ENCODE measurements around the gene PPWD1.
A peak's percentile ranks its signal among the peaks of the same experiment; 100 is the strongest.

The PPWD1 gene

DNA sequence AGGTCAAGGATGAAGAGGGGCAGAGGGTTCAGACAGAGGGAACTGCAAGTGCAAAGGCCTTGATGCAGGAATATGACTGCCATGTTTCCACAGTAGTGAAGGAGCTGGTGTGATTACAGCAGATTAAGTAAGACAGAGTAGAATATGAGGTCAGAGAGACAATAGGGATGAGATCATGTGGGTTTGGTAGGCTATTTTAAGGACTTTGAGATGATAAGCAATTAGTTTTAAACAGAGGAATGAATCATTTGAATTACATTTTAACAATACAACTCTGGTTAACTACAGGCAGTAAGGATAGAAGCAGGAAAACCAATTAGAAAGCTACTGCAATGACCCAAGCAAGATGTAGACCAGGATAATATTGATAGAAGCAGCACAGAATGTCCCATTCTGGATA is 7.8 kb upstream of the PPWD1 start (continued):
- TF ChIP-seq ATF2 (tag by site-specific recombination; IDR thresholded peaks at IDR 0.05; ENCODE audit: low read depth) (peak; percentile 72; the same call in 1 of the 2 replicates), ZNF555 (tag by site-specific recombination; conservative IDR thresholded peaks at IDR 0.05) (no peak), ZBTB21 (tag by site-specific recombination; IDR thresholded peaks at IDR 0.05) (peak; percentile 90), ZNF596 (tag by site-specific recombination; IDR thresholded peaks at IDR 0.05) (no peak), INSM2 (tag by site-specific recombination; IDR thresholded peaks at IDR 0.05) (peak; percentile 92), ZNF24 (tag by site-specific recombination; IDR thresholded peaks at IDR 0.05) (peak; percentile 72; the same call in 1 of the 2 replicates), ZNF426 (tag by site-specific recombination; IDR thresholded peaks at IDR 0.05) (no peak), ZBTB17 (tag by site-specific recombination; IDR thresholded peaks at IDR 0.05) (peak; percentile 79), ZXDB (tag by site-specific recombination; IDR thresholded peaks at IDR 0.05) (peak; percentile 42; the same call in 1 of the 2 replicates), ZNF623 (tag by site-specific recombination; IDR thresholded peaks at IDR 0.05) (0 out of 2 replicates have a peak, but pooled peaks have one; percentile 6), WT1 (tag by site-specific recombination; IDR thresholded peaks at IDR 0.05) (no peak), ZNF600 (tag by site-specific recombination; IDR thresholded peaks at IDR 0.05) (peak; percentile 63), ZNF792 (tag by site-specific recombination; IDR thresholded peaks at IDR 0.05) (no peak), ZFP37 (tag by site-specific recombination; IDR thresholded peaks at IDR 0.05) (0 out of 2 replicates have a peak, but pooled peaks have one; percentile 49), ZNF335 (tag by site-specific recombination; conservative IDR thresholded peaks at IDR 0.05) (peak; percentile 64), ZEB2 (tag by site-specific recombination; IDR thresholded peaks at IDR 0.05) (peak; percentile 93), ZNF558 (tag by site-specific recombination; IDR thresholded peaks at IDR 0.05) (peak; percentile 6; the same call in 1 of the 2 replicates), ZBTB1 (tag by site-specific recombination; IDR thresholded peaks at IDR 0.05) (0 out of 2 replicates have a peak, but pooled peaks have one; percentile 51), GLIS2 (tag by site-specific recombination; IDR thresholded peaks at IDR 0.05) (no peak)

GRCh38 chr5:65556181-65556580 is 6.9 kb upstream of the PPWD1 start:
- Histone ChIP-seq H3K4me1 (ENCODE audit: control insufficient read depth, insufficient read depth, low read length) (no peaks in the 10 kb centered on the region), H3K36me3 (ENCODE audit: control insufficient read depth in 2 of 2, insufficient read depth in 1 of 2, low read length in 2 of 2) (peaks cover 43 to 53% of the 10 kb centered on the region in 2 experiments), H3K9me3 (ENCODE audit: control insufficient read depth, insufficient read depth, low read depth, low read length) (no peaks in the 10 kb centered on the region), H3K27ac (ENCODE audit: extremely low read depth, low read depth, low read length) (no peak overlapping the region), H3K4me3 (ENCODE audit: low read depth, low read length) (no peak overlapping the region)
- POLR2A ChIA-PET, result no interaction called here
- CTCF ChIA-PET, result no interaction called here
- TF ChIP-seq ZNF140 (tag by site-specific recombination; IDR thresholded peaks at IDR 0.05), result no peak

GRCh38 chr5:65556718-65557117 is 6.4 kb upstream of the PPWD1 start:
- H3K36me3 ChIP-seq (ENCODE audit: control insufficient read depth in 2 of 2, insufficient read depth in 1 of 2, low read length in 2 of 2), result peaks cover 43 to 48% of the 10 kb centered on the region in 2 experiments

More at GRCh38 chr5:65556718-65557117, 6.4 kb upstream of the PPWD1 start:
- H3K9me3 ChIP-seq (ENCODE audit: control insufficient read depth, insufficient read depth, low read depth, low read length), result no peaks in the 10 kb centered on the region
- TF ChIP-seq, protein P1, sequence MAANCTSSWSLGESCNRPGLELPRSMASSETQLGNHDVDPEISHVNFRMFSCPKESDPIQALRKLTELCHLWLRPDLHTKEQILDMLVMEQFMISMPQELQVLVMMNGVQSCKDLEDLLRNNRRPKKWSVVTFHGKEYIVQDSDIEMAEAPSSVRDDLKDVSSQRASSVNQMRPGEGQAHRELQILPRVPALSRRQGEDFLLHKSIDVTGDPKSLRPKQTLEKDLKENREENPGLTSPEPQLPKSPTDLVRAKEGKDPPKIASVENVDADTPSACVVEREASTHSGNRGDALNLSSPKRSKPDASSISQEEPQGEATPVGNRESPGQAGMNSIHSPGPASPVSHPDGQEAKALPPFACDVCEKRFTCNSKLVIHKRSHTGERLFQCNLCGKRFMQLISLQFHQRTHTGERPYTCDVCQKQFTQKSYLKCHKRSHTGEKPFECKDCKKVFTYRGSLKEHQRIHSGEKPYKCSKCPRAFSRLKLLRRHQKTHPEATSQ (tag by site-specific recombination; IDR thresholded peaks at IDR 0.05), result no peak
- TF ChIP-seq PRDM10 (tag by site-specific recombination; IDR thresholded peaks at IDR 0.05), result 0 out of 2 replicates have a peak, but pooled peaks have one; percentile 13
- H3K4me3 ChIP-seq (ENCODE audit: low read depth, low read length), result no peak overlapping the region
- ChIA-PET CTCF (no interaction called here), POLR2A (no interaction called here)
- no peaks in the 10 kb centered on the region for H3K4me1 ChIP-seq (ENCODE audit: control insufficient read depth, insufficient read depth, low read length)
- H3K27ac ChIP-seq (ENCODE audit: extremely low read depth, low read depth, low read length), result no peak overlapping the region

Measured in HEK293 (cell line).